ENCODE results near the gene NSMF.
A peak's percentile ranks its signal among the peaks of the same experiment; 100 is the strongest.
"Not testable (repeated sequence)": the region's sequence is repeated elsewhere in the genome, so short reads cannot be mapped to it uniquely, and the experiment has no call there.

The NSMF gene

GRCh38 chr9:137428841-137429545 is 30.1 kb downstream of the NSMF start:
- no peak for DNase-seq

GRCh38 chr9:137428311-137428630 is 30.9 kb downstream of the NSMF start:
- DNase-seq: no peak

- DNase-seq: no peak
Observed at GRCh38 chr9:137427454-137428310, 31.5 kb downstream of the NSMF start.

- DNase-seq: peak; percentile 46
Observed at GRCh38 chr9:137426018-137426681, 33.0 kb downstream of the NSMF start.

- DNase-seq: peak; percentile 39
Observed at GRCh38 chr9:137423514-137424291, 35.4 kb downstream of the NSMF start.

- DNase-seq: peak; percentile 94
Observed at GRCh38 chr9:137422604-137423513, 36.3 kb downstream of the NSMF start, which contains the start of the genes EXD3 and NOXA1. Gene EXD3, minus strand, starts transcription at chr9:137423162. Its CDS starts 27,805 bp downstream, at chr9:137395357. Gene NOXA1, plus strand, starts transcription at chr9:137423393. Its CDS starts 137 bp downstream, at chr9:137423530.

GRCh38 chr9:137421838-137422603 is 37.1 kb downstream of the NSMF start:
- DNase-seq: no peak

- DNase-seq: peak; percentile 10
Observed at GRCh38 chr9:137417161-137418021, 41.7 kb downstream of the NSMF start.

GRCh38 chr9:137416563-137417151 is 42.5 kb downstream of the NSMF start:
- DNase-seq: peak; percentile 15

- peak; percentile 5 for DNase-seq
Observed at GRCh38 chr9:137416006-137416562, 43.0 kb downstream of the NSMF start.

GRCh38 chr9:137415451-137415850 is 43.7 kb downstream of the NSMF start:
- peak; percentile 12 for DNase-seq

GRCh38 chr9:137412431-137412830 is 46.7 kb downstream of the NSMF start:
- peak; percentile 11 for DNase-seq

GRCh38 chr9:137411645-137412380 is 47.3 kb downstream of the NSMF start:
- DNase-seq: peak; percentile 76

GRCh38 chr9:137411260-137411644 is 47.9 kb downstream of the NSMF start:
- DNase-seq: peak; percentile 28

GRCh38 chr9:137410891-137411249 is 48.3 kb downstream of the NSMF start:
- peak; percentile 28 for DNase-seq

GRCh38 chr9:137410236-137410890 is 48.8 kb downstream of the NSMF start:
- DNase-seq: not testable (repeated sequence)

- no peak for DNase-seq
Observed at GRCh38 chr9:137409515-137409914, 49.6 kb downstream of the NSMF start.

Data from femur (tissue), 1 donor.